Measurements from ENCODE around the gene FSTL1. TPM values are rescaled to one million over a fixed set of nuclear protein-coding genes. Genes with fewer than 3 reads are reported as not detected.

Gene FSTL1, protein sequence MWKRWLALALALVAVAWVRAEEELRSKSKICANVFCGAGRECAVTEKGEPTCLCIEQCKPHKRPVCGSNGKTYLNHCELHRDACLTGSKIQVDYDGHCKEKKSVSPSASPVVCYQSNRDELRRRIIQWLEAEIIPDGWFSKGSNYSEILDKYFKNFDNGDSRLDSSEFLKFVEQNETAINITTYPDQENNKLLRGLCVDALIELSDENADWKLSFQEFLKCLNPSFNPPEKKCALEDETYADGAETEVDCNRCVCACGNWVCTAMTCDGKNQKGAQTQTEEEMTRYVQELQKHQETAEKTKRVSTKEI
- total RNA-seq: 799 TPM

DNA sequence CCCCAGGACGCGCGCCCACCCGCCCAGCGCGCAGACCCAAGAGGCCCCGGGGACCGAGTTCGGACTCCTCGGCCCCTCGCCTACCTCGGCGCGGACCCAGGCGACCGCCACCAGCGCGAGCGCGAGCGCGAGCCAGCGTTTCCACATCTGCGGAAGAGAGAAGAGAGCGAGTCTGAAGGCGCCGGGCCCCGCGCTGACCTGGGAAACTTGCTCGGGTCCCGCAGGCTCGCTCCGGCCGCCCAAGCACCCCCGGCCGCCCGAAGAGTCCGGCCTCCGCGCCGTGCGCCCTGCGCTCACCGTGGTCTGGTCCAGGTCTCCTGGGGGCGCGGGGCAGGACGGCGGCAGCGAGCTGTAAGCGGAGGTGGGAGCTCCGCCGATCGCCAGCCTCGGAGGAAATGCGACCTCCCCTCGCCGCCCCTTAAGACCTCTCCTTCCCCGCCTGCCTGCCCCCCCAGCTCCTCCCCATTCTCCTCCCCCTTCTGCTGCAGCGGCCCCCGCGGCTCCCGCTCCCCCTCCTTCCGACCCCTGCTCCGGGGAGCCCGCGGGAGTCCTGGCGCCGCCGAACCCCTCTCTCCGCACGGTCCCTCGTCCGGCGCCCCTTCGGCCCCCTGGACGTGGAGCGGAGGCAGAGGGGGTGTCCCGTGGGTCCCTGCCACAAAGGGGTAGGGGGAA, at the start of gene FSTL1:
Gene FSTL1 (minus strand): TSS at position 393 of the 672 bp plus-strand sequence. CDS start 246 bp downstream, at position 147.
- DNase-seq: peak; percentile 91

DNA sequence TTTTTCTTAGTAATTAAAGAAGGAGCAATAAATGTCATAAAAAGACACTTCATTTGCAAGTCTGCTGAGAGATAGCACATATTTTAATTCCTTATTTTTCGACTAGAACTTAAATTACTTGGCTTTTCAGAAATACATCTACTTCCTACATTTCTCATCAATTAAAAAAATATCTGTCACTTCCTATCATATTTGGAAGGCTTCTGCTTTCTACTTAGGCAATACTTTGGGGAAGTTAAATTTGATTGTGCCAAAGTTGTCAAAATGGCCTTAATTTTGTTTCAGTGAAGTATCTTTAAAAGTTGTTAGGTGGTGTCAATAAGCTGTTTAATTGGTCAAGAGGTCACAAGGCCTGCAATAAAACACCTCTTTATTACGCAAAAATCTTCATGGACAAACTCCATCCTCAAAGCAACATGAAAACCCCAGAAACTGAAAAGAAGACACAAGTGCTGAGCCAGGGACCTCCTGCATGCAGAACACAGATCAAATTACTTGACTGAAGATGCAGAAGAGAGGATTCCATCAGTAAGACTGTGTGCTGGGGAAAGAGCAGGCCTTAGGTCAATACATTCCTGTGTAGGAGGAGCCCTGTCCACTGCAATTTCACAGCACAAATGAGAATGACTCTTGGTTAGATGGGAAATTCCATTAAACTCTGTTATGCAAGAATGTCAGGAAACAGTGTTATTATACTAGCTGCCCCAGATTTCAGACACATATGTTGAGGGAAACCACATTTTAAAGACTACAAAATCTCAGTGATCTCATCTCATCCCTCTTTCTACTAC, 48.0 kb upstream of the FSTL1 start:
- peak; percentile 60 for DNase-seq

DNA sequence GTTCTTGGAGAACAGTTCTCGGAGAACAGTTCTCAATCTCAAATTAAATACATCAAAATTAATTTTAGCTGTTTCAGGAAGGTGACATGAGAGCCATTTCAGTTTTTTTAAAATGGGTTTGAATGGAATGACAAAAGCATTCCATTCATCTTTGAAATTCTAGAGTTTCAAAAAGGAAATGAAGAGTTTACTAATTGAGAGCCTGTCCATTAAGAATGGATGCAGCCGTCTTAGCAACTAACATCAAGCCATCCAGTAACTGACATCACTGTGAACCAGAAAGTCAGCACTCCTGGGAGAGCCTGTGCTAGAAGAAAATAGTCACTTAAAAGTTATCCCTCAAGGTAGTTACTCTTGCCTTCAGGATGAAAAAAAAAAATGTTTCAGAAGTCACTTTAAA, 47.0 kb upstream of the FSTL1 start:
- DNase-seq: peak; percentile 39

DNA sequence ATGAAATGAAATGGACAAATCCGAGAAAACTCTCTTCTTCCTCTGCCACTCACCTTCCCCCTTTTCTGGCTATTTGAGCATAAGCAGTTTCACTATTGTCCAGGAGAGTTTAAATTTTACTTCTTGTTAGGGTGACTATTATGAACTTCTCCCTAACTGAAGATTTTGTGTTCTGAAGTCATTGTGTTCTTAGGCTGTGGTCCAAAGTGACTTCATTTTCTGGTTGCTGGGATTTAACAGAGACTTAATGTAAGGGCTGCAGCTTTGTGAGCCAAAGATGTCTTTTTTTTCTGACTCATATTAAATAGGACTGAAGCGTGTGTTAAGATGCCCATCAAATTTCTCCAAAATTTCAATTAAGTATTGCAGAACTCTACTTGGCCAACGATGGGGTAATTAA, 46.5 kb upstream of the FSTL1 start:
- DNase-seq: peak; percentile 89

DNA sequence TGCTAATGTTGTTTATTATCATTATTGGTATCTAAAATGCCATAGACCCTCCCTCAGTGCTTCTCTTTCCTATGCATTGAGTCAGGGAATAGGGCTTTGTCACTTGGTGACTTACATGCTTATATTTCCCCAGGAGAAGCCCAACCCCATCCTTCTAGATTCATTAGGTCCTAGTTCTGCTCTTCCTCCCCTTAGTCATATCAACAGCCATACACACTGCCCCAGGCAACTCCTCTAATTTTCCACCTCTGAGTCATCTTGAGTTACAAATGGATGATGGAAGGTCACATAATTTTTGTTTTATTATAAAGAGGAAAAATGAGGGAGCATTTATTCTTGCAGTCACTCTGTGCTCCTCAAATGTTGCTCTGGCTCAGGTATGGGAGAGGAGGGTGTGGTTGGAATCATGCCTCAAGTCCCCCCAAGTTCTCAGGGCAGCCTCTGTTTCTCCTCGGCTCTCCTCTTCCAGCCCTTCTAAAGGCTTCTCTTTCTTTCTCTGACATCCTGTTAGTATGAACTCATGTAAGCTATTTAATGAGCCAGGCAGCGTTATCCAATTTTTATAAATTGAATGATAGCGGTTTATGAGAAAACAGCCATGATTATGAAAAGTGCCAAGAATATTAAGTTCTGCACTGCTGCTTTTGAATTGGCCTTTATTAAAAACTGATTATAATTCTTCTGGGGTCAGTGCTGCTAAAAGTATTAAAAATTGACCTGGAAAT, 45.6 kb upstream of the FSTL1 start:
- peak; percentile 22 for DNase-seq

DNA sequence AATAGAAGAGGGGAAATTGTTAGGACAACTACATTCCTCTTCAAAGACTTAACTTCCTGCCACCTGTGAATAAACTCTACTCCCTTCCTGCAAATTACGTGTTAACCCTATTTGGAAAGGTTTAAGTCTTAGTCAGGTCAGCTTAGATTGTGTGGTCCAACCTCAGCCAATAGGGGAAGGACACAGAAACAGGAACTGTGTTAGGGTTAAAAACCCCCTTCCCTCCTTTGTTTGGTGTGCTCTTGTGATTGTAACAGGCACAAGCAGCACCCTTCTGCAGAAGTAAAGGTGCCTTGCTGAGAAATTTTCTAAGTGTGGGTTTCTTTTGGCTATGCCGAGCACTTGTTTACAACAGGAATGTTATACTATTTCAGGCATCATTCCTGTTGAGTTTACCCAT, 45.0 kb upstream of the FSTL1 start:
- DNase-seq: no peak

DNA sequence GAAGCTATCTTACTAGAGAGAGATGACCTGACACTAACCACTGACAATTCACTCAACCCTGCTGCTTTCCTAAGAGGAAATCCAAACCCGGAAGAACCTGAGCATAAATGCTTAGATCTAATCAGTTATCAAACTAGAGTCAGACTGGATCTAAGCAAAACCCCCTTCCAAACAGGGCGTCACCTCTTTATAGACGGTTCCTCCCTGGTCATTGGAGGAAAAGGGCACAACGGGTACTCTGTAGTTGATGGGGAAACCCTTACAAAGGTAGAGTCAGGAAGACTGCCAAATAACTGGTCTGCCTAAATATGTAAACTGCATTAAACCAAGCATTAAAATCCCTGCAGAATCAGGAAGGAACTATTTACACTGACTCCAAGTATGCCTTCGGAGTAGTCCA, 41.3 kb upstream of the FSTL1 start:
- no peak for DNase-seq

DNA sequence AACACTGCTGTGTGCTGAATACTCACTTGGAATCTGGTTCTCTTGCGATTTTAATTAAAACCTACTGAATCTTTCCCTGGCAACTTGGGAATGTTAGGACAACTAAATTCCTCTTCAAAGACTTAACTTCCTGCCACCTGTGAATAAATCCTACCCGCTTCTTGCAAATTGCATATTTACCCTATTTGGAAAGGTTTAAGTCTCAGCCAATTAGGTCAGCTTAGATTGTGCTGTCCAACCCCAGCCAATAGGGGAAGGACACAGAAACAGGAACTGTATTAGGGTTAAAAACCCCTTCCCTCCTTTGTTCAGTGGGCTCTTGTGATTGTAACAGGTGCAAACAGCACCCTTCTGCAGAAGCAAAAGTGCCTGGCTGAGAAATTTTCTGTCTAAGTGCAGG, 38.6 kb upstream of the FSTL1 start:
- no peak for DNase-seq

DNA sequence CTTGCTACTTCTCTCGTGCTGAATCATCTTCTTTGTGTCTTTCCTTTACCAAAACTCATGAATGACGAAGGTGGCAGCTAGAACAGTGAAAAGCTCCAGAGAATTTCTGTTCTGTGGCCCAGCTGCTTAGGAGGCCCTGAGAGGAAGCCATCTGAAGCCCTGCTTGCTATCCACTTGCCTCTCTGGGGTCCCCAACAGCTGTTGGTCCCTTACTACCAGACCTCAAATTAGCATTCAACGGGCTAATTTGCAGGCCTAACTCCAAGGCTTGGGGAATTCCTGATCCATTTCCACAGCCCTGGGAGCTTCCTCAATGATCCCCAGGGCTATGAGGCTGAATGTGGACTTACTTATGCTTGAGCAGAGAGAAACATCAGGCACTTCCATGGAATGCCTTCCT, 37.5 kb upstream of the FSTL1 start:
- DNase-seq: no peak

DNA sequence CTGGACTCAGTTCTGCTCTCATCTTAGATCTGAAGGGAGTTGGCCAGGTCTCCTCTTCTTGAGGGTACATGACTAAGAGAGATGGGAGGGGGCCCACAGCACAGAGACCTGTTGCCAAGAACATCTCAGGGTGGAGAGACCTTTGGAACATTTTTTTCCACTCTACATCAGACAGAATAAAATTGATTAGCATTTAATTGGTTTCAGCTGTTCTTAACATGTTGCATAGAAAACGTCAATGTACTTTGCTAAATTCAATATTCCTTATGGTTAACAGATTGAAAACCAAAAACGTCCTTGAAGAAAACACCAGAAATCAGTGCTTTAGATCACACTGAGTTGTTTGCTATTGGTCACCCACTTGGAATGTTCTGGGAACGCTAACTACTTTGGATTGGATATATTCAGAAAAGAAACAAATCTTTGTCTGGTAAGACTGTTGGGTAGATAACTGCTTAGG, 36.4 kb upstream of the FSTL1 start:
- peak; percentile 77 for DNase-seq

DNA sequence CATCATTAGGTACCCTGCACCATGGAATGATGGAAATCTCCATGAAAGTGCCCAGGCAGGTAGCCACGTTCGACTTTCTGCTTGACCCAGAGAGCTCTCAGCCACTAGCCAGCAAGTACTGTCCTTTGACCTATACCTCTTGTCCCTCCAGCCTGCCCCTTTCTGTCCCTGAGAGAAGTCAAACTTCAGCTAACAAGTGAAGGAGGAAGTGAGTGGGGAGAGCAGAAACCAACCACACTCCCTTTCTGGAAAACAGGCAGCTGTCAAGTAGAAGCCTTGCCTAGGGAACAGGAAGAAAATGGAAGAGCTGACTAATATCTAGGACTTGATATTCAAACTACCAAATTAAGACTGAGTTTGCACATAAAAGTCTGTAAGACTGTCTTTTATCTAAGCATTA, 30.3 kb upstream of the FSTL1 start:
- no peak for DNase-seq

DNA sequence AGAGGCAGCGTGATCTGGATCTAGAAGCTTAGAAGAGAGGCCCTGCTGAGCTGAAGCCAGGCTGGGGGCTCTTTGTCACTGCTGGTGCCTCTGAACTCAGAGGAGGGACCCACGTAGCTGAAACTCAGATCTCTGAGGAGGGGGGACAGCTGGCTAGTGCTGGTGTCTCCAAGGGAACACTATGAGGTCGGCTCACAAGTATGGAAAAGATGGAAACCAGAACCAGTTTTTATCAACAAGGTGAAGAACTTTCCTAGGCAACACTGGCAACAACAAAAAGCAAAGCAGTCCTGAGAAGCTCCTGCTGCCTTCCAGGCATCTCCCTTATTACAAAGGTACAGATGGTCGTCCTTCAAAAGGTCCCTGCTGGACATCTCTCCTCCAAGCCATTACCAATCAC, 27.0 kb upstream of the FSTL1 start:
- peak; percentile 16 for DNase-seq

DNA sequence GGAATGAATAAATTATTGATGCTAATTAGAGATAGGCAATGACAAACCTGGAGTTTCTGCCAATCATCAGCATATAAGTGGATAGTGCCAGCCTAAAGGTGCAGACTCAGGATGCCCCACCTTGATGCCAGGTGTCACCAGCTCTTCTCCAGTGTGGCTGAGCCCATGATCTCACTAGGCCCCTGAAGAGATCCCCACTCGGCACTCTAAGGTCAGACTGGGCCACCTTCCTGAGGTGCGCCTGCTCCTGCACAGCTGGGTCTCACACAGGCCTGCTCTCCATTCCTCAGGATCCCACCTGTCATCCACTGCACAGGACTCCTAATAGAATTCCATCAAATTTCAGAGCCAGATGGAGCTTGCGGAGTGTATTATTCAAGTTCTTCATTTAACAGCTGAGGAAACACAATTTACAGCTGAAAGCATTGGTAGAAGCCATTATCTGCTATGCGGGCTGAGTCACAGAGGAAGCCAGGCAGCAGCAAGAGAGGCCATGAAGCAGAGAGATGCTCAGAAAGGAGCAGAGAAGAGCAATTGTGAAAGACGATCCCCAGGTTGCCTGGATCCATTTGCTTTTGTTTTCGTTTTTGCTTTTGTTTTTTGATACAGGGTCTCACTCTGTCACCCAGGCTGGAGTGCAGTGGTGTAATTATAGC, 25.1 kb upstream of the FSTL1 start:
- no peak for DNase-seq

DNA sequence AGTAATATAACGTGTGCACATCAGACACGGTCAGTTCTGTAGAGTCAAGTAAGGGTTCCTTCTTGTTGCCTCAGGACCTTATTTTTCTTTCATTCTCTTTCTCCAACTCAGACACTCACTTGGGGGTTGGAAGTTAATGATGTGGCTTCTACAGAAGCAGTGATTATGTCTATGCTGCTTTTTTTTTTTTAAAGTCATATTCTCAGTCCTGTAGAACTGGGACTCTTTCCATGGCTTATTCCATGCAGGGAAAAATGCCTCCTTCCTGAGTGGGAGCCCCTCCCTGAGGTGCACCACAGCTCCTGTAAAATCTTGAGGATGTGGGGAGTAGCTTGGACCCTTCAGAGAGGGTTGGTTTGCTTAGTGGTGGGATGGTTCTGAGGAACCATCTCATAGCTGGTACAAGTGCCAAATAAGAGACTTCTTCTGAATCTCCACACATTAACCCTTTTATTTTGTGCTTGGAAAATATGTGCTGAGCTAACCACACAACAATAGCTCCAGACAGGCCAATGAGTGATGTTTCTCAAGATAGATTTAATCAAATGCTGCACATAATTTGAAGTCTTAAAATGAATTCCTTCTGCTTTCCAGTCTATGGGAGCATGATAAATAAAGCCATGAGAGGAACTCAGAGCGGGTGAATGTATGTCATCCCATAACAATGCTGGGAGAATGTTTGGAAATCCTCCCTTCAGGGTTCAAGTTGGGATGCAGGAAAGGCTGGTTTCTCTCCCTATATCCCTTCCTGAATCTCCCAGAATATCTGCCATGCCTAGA, 23.3 kb upstream of the FSTL1 start:
- DNase-seq: no peak

DNA sequence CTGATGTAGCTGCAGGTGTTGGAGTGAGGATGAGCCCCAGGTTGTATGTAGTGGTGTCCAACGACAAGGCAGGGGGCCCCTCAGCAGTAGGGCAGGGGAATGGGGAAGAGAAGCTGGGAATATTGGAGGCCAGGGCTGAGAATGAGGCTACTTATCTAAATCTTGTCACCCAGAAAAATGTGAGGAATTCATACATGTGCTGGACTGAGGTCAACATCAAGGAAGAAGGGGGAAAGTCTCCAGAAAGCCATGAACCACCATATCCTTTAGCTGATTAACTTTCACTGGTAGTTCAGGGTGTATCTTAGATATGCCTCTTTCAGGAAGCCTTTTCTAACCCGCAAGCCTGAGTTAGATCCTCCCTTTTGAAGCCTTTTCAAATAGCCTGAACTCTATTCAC, 22.6 kb upstream of the FSTL1 start:
- DNase-seq: no peak

DNA sequence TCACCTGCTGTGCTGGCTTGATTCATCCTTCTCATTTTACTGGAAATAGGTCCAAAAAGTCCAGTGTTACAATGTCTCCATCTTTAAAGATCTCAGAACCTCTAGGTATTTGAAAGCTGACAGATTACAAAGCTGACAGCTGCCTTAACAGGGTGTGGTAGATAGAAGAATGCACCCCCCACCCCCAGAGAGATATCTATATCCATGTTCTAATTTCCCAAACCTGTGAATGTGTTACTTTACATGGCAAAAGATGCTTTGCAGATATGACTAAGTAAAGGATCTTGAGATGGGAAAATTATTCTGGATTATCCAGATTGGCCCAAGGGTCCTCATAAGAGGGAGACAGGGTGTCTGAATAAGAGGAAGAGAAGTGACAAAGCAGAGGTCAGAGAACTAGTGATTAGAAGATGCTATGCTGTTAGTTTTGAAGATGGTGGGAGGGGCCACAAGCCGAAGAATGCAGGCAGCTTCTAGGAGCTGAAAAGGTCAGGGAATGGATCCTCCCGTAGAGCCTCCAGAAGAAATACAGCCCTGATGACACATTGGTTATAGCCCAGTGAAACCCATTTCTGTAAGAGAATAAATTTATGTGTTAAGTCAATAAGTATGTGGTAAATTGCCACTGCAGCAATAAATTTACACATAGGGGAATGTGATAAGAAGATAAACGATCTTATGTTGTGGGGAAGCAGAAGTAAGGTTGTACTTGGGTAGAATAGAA, 21.5 kb upstream of the FSTL1 start:
- DNase-seq: no peak

DNA sequence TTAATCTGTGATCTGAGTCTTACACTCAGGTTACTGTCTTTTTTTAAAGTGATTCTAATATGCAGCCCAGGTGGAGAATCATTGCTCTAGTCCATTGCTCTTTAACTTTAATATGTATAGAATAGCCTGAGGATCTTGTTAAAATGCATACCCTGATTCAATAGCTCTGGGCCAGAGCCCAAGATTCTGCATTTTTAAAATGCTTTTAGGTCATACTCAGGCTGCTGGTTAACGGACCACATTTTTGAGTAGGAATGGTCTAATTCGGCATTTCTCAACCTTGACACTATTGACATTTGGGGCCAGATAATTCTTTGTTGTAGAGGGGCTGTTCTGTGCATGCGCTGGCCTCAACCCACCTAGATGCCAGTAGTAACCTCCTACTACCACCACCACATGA, 20.9 kb upstream of the FSTL1 start:
- DNase-seq: no peak

DNA sequence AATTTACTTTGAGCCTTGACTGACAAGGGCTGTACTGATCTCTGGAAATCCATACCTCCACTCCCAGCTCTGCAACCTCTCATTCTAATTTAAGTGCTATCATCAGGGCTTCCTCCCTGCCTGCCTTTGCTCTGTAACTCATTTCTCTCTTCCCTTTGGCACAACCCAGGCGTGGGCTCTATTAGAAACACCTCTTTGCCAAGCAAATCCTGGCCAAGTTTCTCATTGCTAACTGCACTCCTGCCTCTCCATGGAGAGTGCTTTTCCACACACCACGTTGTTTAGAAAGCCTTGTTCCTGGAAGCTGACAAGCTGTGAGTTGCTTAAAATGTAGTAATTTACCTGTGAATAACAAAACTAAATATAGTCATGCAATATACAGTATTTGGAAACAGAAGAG, 20.1 kb upstream of the FSTL1 start:
- peak; percentile 54 for DNase-seq

DNA sequence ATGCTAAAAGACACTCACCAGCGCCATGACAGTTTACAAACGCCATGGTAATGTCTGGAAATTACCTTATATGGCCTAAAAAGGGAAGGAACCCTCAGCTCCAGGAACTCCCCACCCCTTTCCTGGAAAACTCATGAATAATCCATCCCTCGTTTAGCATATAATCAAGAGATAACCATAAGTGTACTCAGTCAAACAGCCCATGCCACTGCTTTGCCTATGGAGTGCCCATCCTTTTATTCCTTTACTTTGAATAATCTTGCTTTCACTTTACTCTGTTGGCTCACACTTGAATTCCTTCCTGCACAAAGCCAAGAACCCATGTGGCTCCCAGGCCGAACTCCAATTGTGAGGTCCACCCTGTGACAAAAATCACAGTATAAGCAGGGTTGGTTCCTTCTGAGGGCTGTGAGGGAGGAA, 19.1 kb upstream of the FSTL1 start:
- DNase-seq: no peak

DNA sequence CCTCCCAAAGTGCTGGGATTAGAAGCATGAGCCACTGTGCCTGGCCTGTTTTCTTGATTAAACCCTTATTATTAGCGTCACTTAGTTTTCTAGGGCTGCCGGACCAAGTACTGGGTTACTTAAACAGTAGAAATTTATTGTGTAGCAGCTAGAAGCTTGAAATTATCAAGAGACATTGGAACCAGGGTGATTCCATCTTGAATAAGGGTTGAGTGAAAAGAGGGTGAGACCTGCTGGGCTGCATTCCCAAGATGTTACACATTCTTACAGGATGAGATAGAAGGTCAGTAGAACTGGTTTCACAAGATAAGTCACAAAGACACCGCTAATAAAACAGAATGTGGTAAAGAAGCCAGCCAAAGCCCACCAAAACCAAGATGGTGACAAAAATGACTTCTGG, 18.6 kb upstream of the FSTL1 start:
- no peak for DNase-seq
